HepG2 (cell line): ENCODE data around the gene AMIGO1. TPM values are rescaled to one million over a fixed set of nuclear protein-coding genes. Genes with fewer than 3 reads are reported as not detected.
A peak's percentile ranks its signal among the peaks of the same experiment; 100 is the strongest.

Experiments used
- AHDC1 ChIP-seq: sonication (generic); formaldehyde crosslinking; IDR thresholded peaks from 2 replicates; pipeline ENCODE4 v1.5.1; 2020; ENCODE audit warnings: mild to moderate bottlenecking, missing genetic modification reagents, borderline replicate concordance
- ATF7-NPFF ChIP-seq: sonication (generic); formaldehyde crosslinking; IDR thresholded peaks from 2 replicates; pipeline ENCODE4 v1.8.1; 2023; ENCODE audit warnings: mild to moderate bottlenecking, low read depth, missing genetic modification reagents, moderate library complexity
- BCLAF1 ChIP-seq: fragments of 450-650 bp; IDR thresholded peaks from 2 replicates; pipeline ENCODE4 v1.6.1; 2017; ENCODE audit warnings: mild to moderate bottlenecking
- DPF2 ChIP-seq: sonication (generic); formaldehyde crosslinking; IDR thresholded peaks from 2 replicates; pipeline ENCODE4 v1.4.0; 2020; ENCODE audit warnings: mild to moderate bottlenecking, low read depth, missing genetic modification reagents, borderline replicate concordance
- FLYWCH1 ChIP-seq: sonication (generic); formaldehyde crosslinking; IDR thresholded peaks from 2 replicates; pipeline ENCODE4 v1.8.1; 2023; ENCODE audit warnings: mild to moderate bottlenecking, missing genetic modification reagents
- GTF3A ChIP-seq: sonication (generic); formaldehyde crosslinking; conservative IDR thresholded peaks from 2 replicates; pipeline ENCODE4 v1.4.0; 2020; ENCODE audit warnings: mild to moderate bottlenecking, missing genetic modification reagents
- NR2F6 ChIP-seq, 2 experiments: IDR thresholded peaks; 2 replicates each; pipeline ENCODE4 v1.6.1; 2016; ENCODE audit warnings: antibody characterized with exemption in 1 of 2, mild to moderate bottlenecking in 1 of 2
- REXO4 ChIP-seq: sonication (generic); formaldehyde crosslinking; IDR thresholded peaks from 2 replicates; pipeline ENCODE4 v1.8.0; 2022; ENCODE audit warnings: missing genetic modification reagents, mild to moderate bottlenecking, borderline replicate concordance
- TFE3 ChIP-seq: IDR thresholded peaks from 2 replicates; pipeline ENCODE4 v1.6.1; 2016
- THAP11 ChIP-seq: IDR thresholded peaks from 2 replicates; pipeline ENCODE4 v1.6.1; 2016; ENCODE audit warnings: missing biosample characterization, missing genetic modification reagents
- YY1 ChIP-seq: IDR thresholded peaks from 2 replicates; pipeline ENCODE4 v1.6.1; 2011; ENCODE audit warnings: low read length, low read depth, moderate library complexity, mild to moderate bottlenecking; ENCODE audit not compliant: insufficient read depth, insufficient replicate concordance
- ZNF563 ChIP-seq: sonication (generic); formaldehyde crosslinking; IDR thresholded peaks from 2 replicates; pipeline ENCODE4 v1.8.0; 2022; ENCODE audit warnings: mild to moderate bottlenecking, moderate library complexity, missing genetic modification reagents
- ZNF574 ChIP-seq: sonication (generic); formaldehyde crosslinking; IDR thresholded peaks from 2 replicates; pipeline ENCODE4 v1.4.0; 2020; ENCODE audit warnings: missing genetic modification reagents
- ZSCAN30 ChIP-seq: sonication (generic); formaldehyde crosslinking; IDR thresholded peaks from 2 replicates; pipeline ENCODE4 v1.5.0; 2020; ENCODE audit warnings: mild to moderate bottlenecking, missing genetic modification reagents
- polyA plus RNA-seq, 8 experiments: library from polyadenylated mRNA; depleted of rRNA in 3 of 8; stranded (reverse) in 7 of 8; unstranded in 1 of 8; fragments of >200 nt; fragmentation: Illumina TruSeq in 4 of 8; extraction: Trizol in 4 of 8; gene quantifications; 2 replicates each; pipeline versions ENCODE4 v1.2.1 to v1.2.3, GENCODE V29; 2011 to 2016; ENCODE audit warnings: low read depth in 4 of 8, missing spikeins in 1 of 8, mixed read lengths in 1 of 8; ENCODE audit not compliant: insufficient read depth in 1 of 8
- total RNA-seq, 5 experiments: library from RNA; depleted of rRNA; stranded (reverse); fragments of >200 nt; fragmentation: Illumina TruSeq; extraction: Trizol; gene quantifications; 2 replicates each; pipeline ENCODE4 v1.2.3, GENCODE V29; 2016; ENCODE audit warnings: low read depth in 1 of 5

AMIGO1 gene
- total and polyA plus RNA-seq, 2 of the 13 experiments (the other 11 are each of a cell fraction or from before 2014, with no cell fraction given): 0.40 to 1.3 TPM

- TF ChIP-seq BCLAF1: no peak
- TF ChIP-seq REXO4 (CRISPR knock-in tag): no peak
- no peak for TF ChIP-seq DPF2 (CRISPR knock-in tag)
- no peak for TF ChIP-seq ATF7-NPFF (CRISPR knock-in tag)
- TF ChIP-seq AHDC1 (CRISPR knock-in tag): no peak
- TF ChIP-seq ZNF574: peak; percentile 39; the same call in 1 of the 2 replicates
- no peak for TF ChIP-seq ZNF563
- TF ChIP-seq YY1: peak; percentile 91
- TF ChIP-seq TFE3: no peak
- no peak for TF ChIP-seq NR2F6 (IDR thresholded peaks at IDR 0.05)
- no peak for TF ChIP-seq NR2F6 (CRISPR knock-in tag; IDR thresholded peaks at IDR 0.05)
- TF ChIP-seq THAP11 (CRISPR knock-in tag): peak; percentile 44; the same call in 1 of the 2 replicates
- no peak for TF ChIP-seq FLYWCH1 (CRISPR knock-in tag)
- TF ChIP-seq GTF3A (CRISPR knock-in tag): no peak
- TF ChIP-seq ZSCAN30 (CRISPR knock-in tag): no peak
These were observed 37.0 kb upstream of the AMIGO1 start (continued) for GRCh38 chr1:109546311-109547109.
